ENCODE measurements around the gene KCNB1. TPM values are rescaled to one million over a fixed set of nuclear protein-coding genes. Genes with fewer than 3 reads are reported as not detected.

KCNB1 gene
- total and polyA plus RNA-seq, 2 donors (not counting 1 experiment from before 2014, with no cell fraction given) = 0.12 TPM; not detected in 1

- ChIA-PET CTCF (interaction anchor here (1.6 kb wide), 1 partner anchor 11 kb away, joined by 5 read pairs; no protein-coding TSS in a partner anchor), POLR2A (no interaction called here)
- Mint-ChIP-seq H3K9me3 (ENCODE audit: insufficient read depth) (no peaks in the 10 kb centered on the region), H3K4me1 (peaks cover 6% of the 10 kb centered on the region), H3K4me3 (no peak overlapping the region), H3K27ac (no peak overlapping the region), H3K27me3 (peaks cover 68% of the 10 kb centered on the region)
- Histone ChIP-seq H3K4me3 (ENCODE audit: control extremely low read depth in 1 of 5, extremely low read depth in 1 of 5, insufficient read depth in 1 of 5, low read depth in 2 of 5, low read length in 4 of 5) (no peak overlapping the region), H3K36me3 (replicated peaks in 1 of 2; ENCODE audit: control extremely low read depth in 1 of 2, control insufficient read depth in 1 of 2, extremely low read depth in 1 of 2, insufficient read depth in 2 of 2, low read length in 1 of 2) (no peaks in the 10 kb centered on the region), H3K27ac (ENCODE audit: low read length in 2 of 2) (no peak overlapping the region), H3K9me3 (ENCODE audit: control extremely low read depth in 1 of 3, control insufficient read depth in 2 of 3, insufficient read depth in 1 of 3, low read length in 2 of 3) (peaks cover 0 to 15% (median 0%) of the 10 kb centered on the region in 3 donors), H3K4me2 (replicated peaks; ENCODE audit: low read depth, low read length, poor library complexity, severe bottlenecking) (no peak overlapping the region), H4K20me1 (ENCODE audit: control insufficient read depth, insufficient read depth, low read length, poor library complexity, severe bottlenecking) (no peaks in the 10 kb centered on the region), H2AFZ (ENCODE audit: insufficient read depth, low read depth, low read length, poor library complexity, severe bottlenecking) (no peak overlapping the region), H3K4me1 (ENCODE audit: control insufficient read depth in 2 of 2, insufficient read depth in 2 of 2, low read length in 2 of 2) (peaks cover 9 to 10% of the 10 kb centered on the region in 2 donors), H3K79me2 (ENCODE audit: control insufficient read depth, insufficient read depth, low read length) (no peaks in the 10 kb centered on the region), H3K27me3 (replicated peaks in 1 of 4; ENCODE audit: control extremely low read depth in 1 of 4, control insufficient read depth in 3 of 4, insufficient read depth in 4 of 4, low read length in 3 of 4) (peaks cover 0 to 72% (median 39%) of the 10 kb centered on the region in 4 experiments), H3K9ac (ENCODE audit: low read length) (no peak overlapping the region)
- DNase-seq = no peak
- ATAC-seq (ENCODE audit: low read depth) = no peak
- TF ChIP-seq CTCF (IDR thresholded peaks at IDR 0.05) (no peak), EZH2 (IDR thresholded peaks at IDR 0.05; ENCODE audit: borderline replicate concordance, insufficient read depth, low read depth, low read length, poor library complexity, severe bottlenecking) (no peak)
- intact Hi-C loops (cut with micrococcal nuclease) = no loop called here
Observed at GRCh38 chr20:49486064-49486463, 3.6 kb upstream of the KCNB1 start.

DNA sequence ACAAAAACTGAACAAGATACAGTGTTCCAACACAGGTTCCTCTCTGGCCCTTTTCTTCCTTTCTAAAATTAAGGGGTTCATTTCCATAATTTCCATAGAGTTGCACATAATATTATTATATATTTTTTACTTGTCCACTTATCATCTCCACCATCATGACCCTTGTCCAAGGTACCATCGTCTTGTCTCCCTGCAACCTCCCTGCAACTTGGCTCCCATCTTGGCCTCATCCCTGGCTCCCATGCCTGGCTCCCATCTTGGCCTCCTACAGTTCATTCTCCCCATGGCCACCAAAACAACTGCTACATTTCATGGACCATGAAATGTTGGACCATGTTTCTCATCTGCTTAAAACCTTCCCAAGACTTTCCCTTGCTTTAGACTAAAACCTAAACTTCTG lies 3.1 kb upstream of the KCNB1 start:
- Histone ChIP-seq H3K79me2 (ENCODE audit: control insufficient read depth, insufficient read depth, low read length) (no peaks in the 10 kb centered on the region), H3K9ac (ENCODE audit: low read length) (no peak overlapping the region), H3K9me3 (ENCODE audit: control extremely low read depth in 1 of 3, control insufficient read depth in 2 of 3, insufficient read depth in 1 of 3, low read length in 2 of 3) (peaks cover 0 to 15% (median 0%) of the 10 kb centered on the region in 3 donors), H3K36me3 (replicated peaks in 1 of 2; ENCODE audit: control extremely low read depth in 1 of 2, control insufficient read depth in 1 of 2, extremely low read depth in 1 of 2, insufficient read depth in 2 of 2, low read length in 1 of 2) (no peaks in the 10 kb centered on the region), H2AFZ (ENCODE audit: insufficient read depth, low read depth, low read length, poor library complexity, severe bottlenecking) (no peak overlapping the region), H3K4me1 (ENCODE audit: control insufficient read depth in 2 of 2, insufficient read depth in 2 of 2, low read length in 2 of 2) (peaks cover 9 to 10% of the 10 kb centered on the region in 2 donors), H3K27me3 (replicated peaks in 1 of 4; ENCODE audit: control extremely low read depth in 1 of 4, control insufficient read depth in 3 of 4, insufficient read depth in 4 of 4, low read length in 3 of 4) (peaks cover 0 to 67% (median 37%) of the 10 kb centered on the region in 4 experiments), H4K20me1 (ENCODE audit: control insufficient read depth, insufficient read depth, low read length, poor library complexity, severe bottlenecking) (no peaks in the 10 kb centered on the region), H3K4me2 (replicated peaks; ENCODE audit: low read depth, low read length, poor library complexity, severe bottlenecking) (no peak overlapping the region), H3K27ac (ENCODE audit: low read length in 2 of 2) (no peak overlapping the region), H3K4me3 (ENCODE audit: control extremely low read depth in 1 of 5, extremely low read depth in 1 of 5, insufficient read depth in 1 of 5, low read depth in 2 of 5, low read length in 4 of 5) (no peak overlapping the region)
- Mint-ChIP-seq H3K4me3 (peak overlapping the region; percentile 11), H3K9me3 (ENCODE audit: insufficient read depth) (no peaks in the 10 kb centered on the region), H3K27me3 (peaks cover 73% of the 10 kb centered on the region), H3K4me1 (peaks cover 6% of the 10 kb centered on the region), H3K27ac (no peak overlapping the region)
- TF ChIP-seq CTCF (IDR thresholded peaks at IDR 0.05) (no peak), EZH2 (IDR thresholded peaks at IDR 0.05; ENCODE audit: borderline replicate concordance, insufficient read depth, low read depth, low read length, poor library complexity, severe bottlenecking) (no peak)
- no peak for DNase-seq
- CTCF ChIA-PET = interaction anchor here (1.6 kb wide), 1 partner anchor 11 kb away, joined by 5 read pairs; no protein-coding TSS in a partner anchor
- ATAC-seq (ENCODE audit: low read depth) = no peak
- intact Hi-C loops (cut with micrococcal nuclease) = no loop called here
- POLR2A ChIA-PET = no interaction called here
- 100% methylated on average over 1 of the region's 1 CpG for WGBS (ENCODE audit: insufficient coverage)

Data from B cell (primary cell).